Mammary epithelial cell (primary cell): Measurements from ENCODE around the gene PTGER2.

Experiments
- EZH2 ChIP-seq: IDR thresholded peaks from 2 replicates; pipeline ENCODE4 v1.6.1; 2012; ENCODE audit warnings: low read length, inconsistent platforms, borderline replicate concordance
- TF ChIP-seq, protein P1 (sequence below), 2 donors: IDR thresholded peaks in 1 of 2; conservative IDR thresholded peaks in 1 of 2; 2 replicates each; pipeline ENCODE4 v1.5.1; 2011 to 2012; ENCODE audit warnings: inconsistent platforms in 2 of 2, low read length in 2 of 2, mild to moderate bottlenecking in 2 of 2, control low read depth in 1 of 2, low read depth in 1 of 2; ENCODE audit not compliant: insufficient read depth in 1 of 2; ENCODE audit errors: extremely low read depth in 1 of 2

DNA sequence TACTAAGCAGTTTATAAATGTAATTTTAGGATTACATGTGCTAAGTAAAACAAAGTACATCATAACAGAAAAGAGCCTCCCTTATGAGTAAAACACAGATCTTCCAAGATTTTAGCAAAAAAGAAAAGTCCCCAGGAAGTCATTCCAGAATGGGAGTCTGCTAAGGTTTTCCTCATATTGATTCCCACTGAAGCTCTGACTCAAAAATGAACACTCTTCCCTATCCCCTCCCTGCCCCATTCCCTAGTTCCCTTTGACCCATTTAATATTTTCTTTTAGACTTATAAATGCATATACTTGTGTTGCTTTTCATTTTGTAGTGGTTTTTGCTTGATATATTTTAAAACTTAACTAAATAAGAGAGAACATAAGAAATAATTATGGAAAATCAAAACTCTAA, 40.1 kb downstream of the PTGER2 start:
- TF ChIP-seq, protein P1, sequence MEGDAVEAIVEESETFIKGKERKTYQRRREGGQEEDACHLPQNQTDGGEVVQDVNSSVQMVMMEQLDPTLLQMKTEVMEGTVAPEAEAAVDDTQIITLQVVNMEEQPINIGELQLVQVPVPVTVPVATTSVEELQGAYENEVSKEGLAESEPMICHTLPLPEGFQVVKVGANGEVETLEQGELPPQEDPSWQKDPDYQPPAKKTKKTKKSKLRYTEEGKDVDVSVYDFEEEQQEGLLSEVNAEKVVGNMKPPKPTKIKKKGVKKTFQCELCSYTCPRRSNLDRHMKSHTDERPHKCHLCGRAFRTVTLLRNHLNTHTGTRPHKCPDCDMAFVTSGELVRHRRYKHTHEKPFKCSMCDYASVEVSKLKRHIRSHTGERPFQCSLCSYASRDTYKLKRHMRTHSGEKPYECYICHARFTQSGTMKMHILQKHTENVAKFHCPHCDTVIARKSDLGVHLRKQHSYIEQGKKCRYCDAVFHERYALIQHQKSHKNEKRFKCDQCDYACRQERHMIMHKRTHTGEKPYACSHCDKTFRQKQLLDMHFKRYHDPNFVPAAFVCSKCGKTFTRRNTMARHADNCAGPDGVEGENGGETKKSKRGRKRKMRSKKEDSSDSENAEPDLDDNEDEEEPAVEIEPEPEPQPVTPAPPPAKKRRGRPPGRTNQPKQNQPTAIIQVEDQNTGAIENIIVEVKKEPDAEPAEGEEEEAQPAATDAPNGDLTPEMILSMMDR (conservative IDR thresholded peaks at IDR 0.05 in 1 of 2, IDR thresholded peaks at IDR 0.05 in 1 of 2; ENCODE audit: extremely low read depth in 1 of 2, insufficient read depth in 1 of 2, low read depth in 1 of 2, low read length in 2 of 2), result no peak
- no peak for TF ChIP-seq EZH2
